ENCODE results near the gene RPL22.

The RPL22 gene
- 115 to 133 reads per million in 2 experiments for total RNA-seq

- peak; percentile 95 for DNase-seq (ENCODE audit: low read depth)
Observed at GRCh38 chr1:6199298-6200187, at the start of gene RPL22. Gene RPL22, minus strand, starts transcription at chr1:6199595. Its CDS starts 22 bp downstream, at chr1:6199573.

GRCh38 chr1:6248161-6248776, 48.9 kb upstream of the RPL22 start:
- no peak for DNase-seq (ENCODE audit: low read depth)

- no peak for DNase-seq (ENCODE audit: low read depth)
Observed at GRCh38 chr1:6247651-6248050, 48.3 kb upstream of the RPL22 start.

DNA sequence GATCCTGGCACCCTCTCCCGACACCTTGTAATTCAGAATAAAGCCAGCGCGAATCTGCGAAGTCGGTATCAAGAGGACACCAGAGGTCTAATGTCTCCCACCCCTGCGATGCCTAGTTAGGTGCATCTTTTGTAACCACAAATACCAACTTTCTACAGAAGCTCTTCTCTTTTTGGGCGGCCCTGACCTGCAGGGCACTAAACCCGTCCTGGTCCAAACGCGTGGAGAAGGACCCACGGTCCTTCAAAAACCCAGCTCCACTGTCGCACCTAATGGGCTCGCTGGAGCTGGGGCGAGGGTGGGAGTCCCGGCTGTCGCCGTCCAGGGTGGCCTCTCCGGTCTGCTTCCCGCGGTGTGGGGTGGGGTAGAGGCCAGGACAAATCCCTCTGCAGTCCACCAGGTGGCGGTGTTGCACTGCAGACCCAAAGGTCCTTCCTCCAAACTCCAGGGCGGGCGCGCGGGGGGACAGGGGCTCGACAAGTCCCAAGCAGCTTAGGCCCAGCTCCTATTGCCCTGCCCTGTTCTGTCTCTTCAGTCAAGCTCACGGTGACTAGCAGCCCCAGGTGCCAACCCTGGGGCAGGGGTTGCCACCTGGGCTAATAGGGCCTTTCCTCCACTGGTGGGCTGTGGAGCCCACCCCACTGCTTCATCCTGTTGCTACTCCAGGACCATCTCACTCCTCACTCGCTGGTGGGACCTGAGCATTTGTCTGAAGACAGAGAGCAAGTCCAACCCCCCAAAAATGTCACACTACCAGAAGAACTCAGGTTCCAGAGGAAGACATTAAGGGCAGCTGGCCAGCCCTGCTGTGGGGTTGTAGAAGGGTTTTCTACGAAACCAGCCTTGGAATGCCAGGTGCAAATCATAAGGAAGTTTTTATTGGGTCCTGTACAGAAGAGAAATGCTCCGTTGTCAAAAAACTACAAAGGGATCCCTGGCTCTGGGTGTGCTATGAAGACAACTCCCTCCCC, 47.4 kb upstream of the RPL22 start:
- peak; percentile 61 for DNase-seq (ENCODE audit: low read depth)

- DNase-seq (ENCODE audit: low read depth), result no peak
Observed at GRCh38 chr1:6245869-6246496, 46.6 kb upstream of the RPL22 start.

GRCh38 chr1:6245086-6245868, 45.9 kb upstream of the RPL22 start:
- DNase-seq (ENCODE audit: low read depth), result peak; percentile 63

DNA sequence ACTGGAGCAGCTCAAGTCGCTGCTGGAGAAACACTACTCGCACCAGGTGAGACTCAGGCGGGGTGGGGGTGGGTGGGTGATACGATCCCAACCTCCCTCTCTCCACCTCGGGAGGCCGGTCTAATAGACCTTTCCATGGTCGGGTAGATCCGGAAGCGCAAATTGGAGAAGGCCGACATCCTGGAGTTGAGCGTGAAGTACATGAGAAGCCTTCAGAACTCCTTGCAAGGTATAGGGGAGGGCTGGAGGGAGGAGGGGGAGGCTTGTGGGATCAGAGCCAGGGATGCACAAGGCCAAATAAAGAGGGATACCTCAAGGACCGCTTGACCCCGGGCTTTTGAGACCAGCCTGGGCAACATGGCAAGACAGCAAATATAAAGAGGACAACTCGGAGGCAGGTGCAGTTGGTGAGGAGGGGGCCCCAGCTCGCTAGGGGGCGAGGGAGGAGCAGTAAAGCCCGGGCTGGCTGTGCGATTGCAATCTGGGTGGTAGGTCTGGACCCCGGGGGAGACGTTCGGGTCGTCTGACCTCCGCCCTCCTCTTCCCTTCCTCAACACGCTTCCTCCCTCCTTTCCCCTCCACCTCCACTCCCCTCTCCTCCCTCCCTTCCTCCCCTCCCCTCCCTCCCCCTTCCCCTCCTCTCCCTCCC, 45.1 kb upstream of the RPL22 start:
- DNase-seq (ENCODE audit: low read depth), result no peak

DNA sequence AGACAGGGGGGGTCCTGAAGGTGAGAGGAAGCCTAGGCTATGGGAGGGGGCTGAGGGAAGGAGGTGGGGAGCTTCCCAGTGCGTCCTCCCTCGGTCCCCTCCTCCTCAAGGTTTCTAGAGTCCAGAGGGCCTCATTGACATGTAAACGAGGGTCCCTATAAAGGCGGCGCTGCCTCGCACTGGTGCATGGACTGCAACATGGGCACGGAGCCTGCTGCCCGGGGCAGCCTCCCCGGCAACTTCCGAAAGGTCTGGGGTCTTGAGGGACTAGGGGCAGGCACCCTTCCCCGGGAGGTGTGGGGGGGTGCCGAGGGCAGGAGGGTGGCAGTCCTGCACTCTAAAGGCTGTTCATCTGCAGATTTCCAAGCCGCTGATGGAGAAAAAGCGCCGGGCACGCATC, 44.6 kb upstream of the RPL22 start, which contains the start of gene HES3:
Gene HES3 (plus strand): TSS at position 187 of the 400 bp plus-strand sequence. CDS start 187 bp downstream, at position 374.
- no peak for DNase-seq (ENCODE audit: low read depth)

- no peak for DNase-seq (ENCODE audit: low read depth)
Observed at GRCh38 chr1:6243053-6243834, 43.8 kb upstream of the RPL22 start.

DNA sequence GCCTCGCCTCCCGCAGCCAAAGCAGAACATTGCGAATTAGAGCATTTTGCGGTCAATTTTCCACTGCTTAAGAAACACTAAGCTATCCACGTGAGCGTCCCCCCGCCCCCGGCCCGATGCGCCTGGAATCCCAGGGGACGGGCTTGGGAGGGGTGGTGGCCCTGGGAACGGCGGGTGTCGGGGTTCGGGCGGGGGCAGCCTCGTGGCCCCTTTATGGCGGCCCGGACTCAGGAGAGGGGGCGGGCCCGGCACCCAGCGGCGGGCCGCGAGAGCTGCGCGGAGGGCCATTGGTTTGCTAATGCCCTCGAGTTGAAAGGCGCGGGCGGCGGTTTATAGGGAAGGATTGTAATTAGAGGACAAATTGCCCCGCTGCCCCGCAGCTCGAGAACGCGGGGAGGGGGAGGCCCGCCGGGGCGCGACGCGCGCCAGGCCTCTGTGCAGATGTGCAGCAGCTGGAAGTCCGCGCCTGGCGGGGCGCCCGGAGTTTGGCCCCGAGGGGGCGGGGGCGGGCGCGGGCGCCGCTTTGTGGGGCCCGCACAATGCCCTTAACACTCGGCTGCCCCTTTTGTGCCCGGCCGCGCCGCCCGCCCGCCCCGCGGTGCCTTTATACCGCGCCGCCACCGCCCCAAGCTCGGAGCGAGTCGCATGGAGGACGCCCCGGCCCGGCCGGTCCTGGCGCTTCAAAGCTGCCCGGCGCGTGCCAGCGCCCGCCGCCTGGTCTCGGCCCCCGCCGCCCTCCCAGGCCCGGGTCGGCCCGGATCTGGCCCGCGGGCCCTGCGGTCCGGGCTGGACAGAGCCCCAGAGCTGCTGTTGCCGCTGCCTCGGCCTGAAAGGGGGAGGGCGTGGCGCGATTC, 42.7 kb upstream of the RPL22 start:
- DNase-seq (ENCODE audit: low read depth), result no peak

- DNase-seq (ENCODE audit: low read depth), result no peak
Observed at GRCh38 chr1:6241107-6241886, 41.9 kb upstream of the RPL22 start.

- no peak for DNase-seq (ENCODE audit: low read depth)
Observed at GRCh38 chr1:6239950-6240768, 40.8 kb upstream of the RPL22 start.

GRCh38 chr1:6239213-6239752, 39.9 kb upstream of the RPL22 start:
- no peak for DNase-seq (ENCODE audit: low read depth)

- no peak for DNase-seq (ENCODE audit: low read depth)
Observed at GRCh38 chr1:6237093-6237492, 37.7 kb upstream of the RPL22 start.

DNA sequence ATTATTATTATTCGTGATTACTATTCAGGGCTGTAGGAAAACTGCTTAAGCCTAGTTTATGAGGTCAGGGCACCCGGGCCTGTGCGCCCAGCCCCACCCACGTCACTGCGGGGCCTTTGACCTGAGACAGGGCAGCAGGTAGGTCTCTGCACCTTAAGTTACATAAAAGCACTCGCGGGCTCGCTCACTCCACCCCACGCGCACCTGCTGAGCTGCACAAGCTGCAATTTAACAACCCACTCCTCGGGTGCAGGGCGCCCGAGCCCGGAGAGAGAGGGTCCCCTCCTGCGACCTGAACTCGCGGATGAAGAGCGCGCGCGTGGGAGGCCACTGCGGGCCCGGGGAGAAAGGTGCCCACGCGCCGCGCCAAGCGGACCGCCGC, 35.9 kb upstream of the RPL22 start:
- no peak for DNase-seq (ENCODE audit: low read depth)

DNA sequence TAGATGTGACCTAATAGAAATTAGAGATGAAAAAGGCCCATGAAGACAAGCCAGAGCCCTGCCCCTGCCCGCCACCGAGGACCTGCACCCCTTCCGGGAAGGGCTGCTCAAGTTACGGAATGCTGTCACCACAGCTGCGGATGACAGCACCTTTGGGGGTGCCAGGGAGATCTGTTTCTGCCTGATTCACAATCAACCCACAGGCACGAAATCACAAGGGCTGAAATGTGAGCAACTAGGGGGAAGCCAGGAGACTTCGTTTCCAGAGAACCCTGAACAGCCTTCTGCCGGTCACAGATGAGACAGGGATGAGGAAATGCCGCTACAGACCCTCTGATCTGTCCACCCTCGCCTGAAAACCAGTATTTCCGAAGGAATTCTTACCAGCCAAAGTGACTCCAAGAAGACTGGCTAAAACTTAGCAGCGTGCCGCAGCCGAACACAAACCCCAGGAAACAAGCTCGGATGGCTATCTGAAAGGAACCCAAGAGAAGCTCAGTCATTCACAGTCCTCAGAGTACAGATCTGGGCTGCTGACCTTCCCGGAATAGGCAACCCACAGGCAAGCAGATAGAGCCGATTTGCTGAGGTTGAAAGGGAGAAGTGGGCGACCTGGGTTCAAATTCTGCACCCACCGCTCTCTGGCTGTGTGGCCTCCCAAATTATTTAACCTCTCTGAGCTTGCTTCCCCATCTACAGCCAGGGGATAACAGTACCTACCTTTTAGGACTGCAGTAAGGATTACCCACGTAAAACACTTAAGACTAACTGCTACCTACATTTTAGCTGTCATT, 35.3 kb upstream of the RPL22 start:
- no peak for DNase-seq (ENCODE audit: low read depth)

Data from T follicular helper cell (primary cell).